GM12891 (cell line): ENCODE measurements around the gene DGAT2.

Experiments
- POLR2A ChIP-seq: IDR thresholded peaks from 2 replicates; pipeline ENCODE4 v1.6.1; 2011; ENCODE audit warnings: low read depth, low read length, control low read depth
- TAF1 ChIP-seq: IDR thresholded peaks from 2 replicates; pipeline ENCODE4 v1.6.1; 2011; ENCODE audit warnings: low read depth, low read length, control low read depth

GRCh38 chr11:75773595-75774353, 5.2 kb downstream of the DGAT2 start:
- no peak for TF ChIP-seq POLR2A
- no peak for TF ChIP-seq TAF1
